Subcutaneous abdominal adipose tissue (tissue), 5 donors: ENCODE measurements around the gene HMHB1.

Experiments
- H3K27ac ChIP-seq: one replicate; pipeline ENCODE4 v1.7.0; 2013; ENCODE audit warnings: low read depth, mild to moderate bottlenecking, inconsistent platforms, low read length, moderate library complexity
- H3K27me3 ChIP-seq, 5 donors: one replicate each; pipeline ENCODE4 v1.7.0; 2013; ENCODE audit warnings: low read length in 5 of 5, inconsistent platforms in 1 of 5; ENCODE audit not compliant: control insufficient read depth in 5 of 5, insufficient read depth in 4 of 5
- H3K36me3 ChIP-seq, 5 donors: one replicate each; pipeline ENCODE4 v1.7.0; 2013; ENCODE audit warnings: low read length in 5 of 5; ENCODE audit not compliant: control insufficient read depth in 5 of 5, insufficient read depth in 5 of 5
- H3K4me1 ChIP-seq, 5 donors: one replicate each; pipeline ENCODE4 v1.7.0; 2013; ENCODE audit warnings: low read length in 5 of 5, mild to moderate bottlenecking in 3 of 5, moderate library complexity in 1 of 5; ENCODE audit not compliant: control insufficient read depth in 5 of 5, insufficient read depth in 5 of 5
- H3K4me3 ChIP-seq, 5 donors: one replicate each; pipeline ENCODE4 v1.7.0; 2013; ENCODE audit warnings: low read length in 5 of 5, low read depth in 1 of 5
- H3K9ac ChIP-seq, 5 donors: one replicate each; pipeline ENCODE4 v1.7.0; 2013; ENCODE audit warnings: low read length in 5 of 5, mild to moderate bottlenecking in 4 of 5, moderate library complexity in 3 of 5
- H3K9me3 ChIP-seq, 5 donors: one replicate each; pipeline ENCODE4 v1.7.0; 2013; ENCODE audit warnings: low read length in 5 of 5; ENCODE audit not compliant: control insufficient read depth in 5 of 5
- donor health status: healthy.
- donor health status: healthy.
- donor health status: healthy.
- donor health status: healthy.
- donor health status: healthy.

The HMHB1 gene

GRCh38 chr5:143860211-143860610, 48.2 kb downstream of the HMHB1 start:
- Histone ChIP-seq H3K4me3 (no peak overlapping the region), H3K27me3 (no peaks in the 10 kb centered on the region), H3K9me3 (no peaks in the 10 kb centered on the region), H3K36me3 (no peaks in the 10 kb centered on the region), H3K9ac (no peak overlapping the region), H3K4me1 (peaks cover 0 to 4% (median 3%) of the 10 kb centered on the region in 5 donors), H3K27ac (no peak overlapping the region)

GRCh38 chr5:143862271-143862670, 50.3 kb downstream of the HMHB1 start:
- Histone ChIP-seq H3K9ac (no peak overlapping the region), H3K4me3 (no peak overlapping the region), H3K9me3 (no peaks in the 10 kb centered on the region), H3K36me3 (no peaks in the 10 kb centered on the region), H3K27ac (no peak overlapping the region), H3K27me3 (no peaks in the 10 kb centered on the region), H3K4me1 (peaks cover 0 to 14% (median 12%) of the 10 kb centered on the region in 5 donors)

DNA sequence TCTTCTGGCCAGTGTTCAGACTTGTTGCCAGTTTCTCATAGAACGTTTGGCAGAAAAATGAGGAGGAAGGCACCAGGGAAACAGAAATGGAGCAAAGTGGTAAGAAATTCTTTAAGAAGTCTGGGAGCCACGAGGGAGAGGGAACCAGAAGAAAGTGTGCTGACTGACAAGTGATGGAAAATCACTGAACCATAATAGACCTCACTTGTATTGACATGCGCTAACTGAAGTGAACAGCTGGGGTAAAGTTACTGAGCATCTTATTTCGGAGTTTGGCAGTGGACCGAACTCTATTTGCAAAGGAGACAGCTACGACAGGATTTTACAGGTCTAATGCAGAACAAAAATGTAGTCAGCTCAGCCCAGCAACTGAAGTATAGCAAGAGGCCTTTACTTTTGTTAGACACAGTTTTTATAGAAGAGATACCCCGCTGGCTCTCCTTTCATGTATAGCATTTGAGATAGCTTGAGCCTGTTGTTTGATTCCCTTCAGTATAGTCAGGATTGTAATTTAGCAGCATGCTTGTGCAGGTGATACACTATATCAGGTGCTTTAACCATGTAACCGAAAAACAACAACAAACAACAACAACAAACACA, 53.6 kb downstream of the HMHB1 start:
- no peak overlapping the region for H3K4me3 ChIP-seq
- peaks cover 0 to 20% (median 12%) of the 10 kb centered on the region in 5 donors for H3K4me1 ChIP-seq
- no peaks in the 10 kb centered on the region for H3K9me3 ChIP-seq

More for the DNA sequence above, 53.6 kb downstream of the HMHB1 start:
- Histone ChIP-seq H3K27ac (no peak overlapping the region), H3K27me3 (no peaks in the 10 kb centered on the region), H3K9ac (no peak overlapping the region), H3K36me3 (no peaks in the 10 kb centered on the region)
